GM12874 (cell line): ENCODE data around the gene CRY1.

Experiments
- TF ChIP-seq, protein P1 (sequence below): IDR thresholded peaks from 2 replicates; pipeline ENCODE4 v1.5.1; 2011; ENCODE audit warnings: low read depth, mild to moderate bottlenecking, control low read depth, low read length, moderate library complexity; ENCODE audit not compliant: insufficient read depth

The CRY1 gene

DNA sequence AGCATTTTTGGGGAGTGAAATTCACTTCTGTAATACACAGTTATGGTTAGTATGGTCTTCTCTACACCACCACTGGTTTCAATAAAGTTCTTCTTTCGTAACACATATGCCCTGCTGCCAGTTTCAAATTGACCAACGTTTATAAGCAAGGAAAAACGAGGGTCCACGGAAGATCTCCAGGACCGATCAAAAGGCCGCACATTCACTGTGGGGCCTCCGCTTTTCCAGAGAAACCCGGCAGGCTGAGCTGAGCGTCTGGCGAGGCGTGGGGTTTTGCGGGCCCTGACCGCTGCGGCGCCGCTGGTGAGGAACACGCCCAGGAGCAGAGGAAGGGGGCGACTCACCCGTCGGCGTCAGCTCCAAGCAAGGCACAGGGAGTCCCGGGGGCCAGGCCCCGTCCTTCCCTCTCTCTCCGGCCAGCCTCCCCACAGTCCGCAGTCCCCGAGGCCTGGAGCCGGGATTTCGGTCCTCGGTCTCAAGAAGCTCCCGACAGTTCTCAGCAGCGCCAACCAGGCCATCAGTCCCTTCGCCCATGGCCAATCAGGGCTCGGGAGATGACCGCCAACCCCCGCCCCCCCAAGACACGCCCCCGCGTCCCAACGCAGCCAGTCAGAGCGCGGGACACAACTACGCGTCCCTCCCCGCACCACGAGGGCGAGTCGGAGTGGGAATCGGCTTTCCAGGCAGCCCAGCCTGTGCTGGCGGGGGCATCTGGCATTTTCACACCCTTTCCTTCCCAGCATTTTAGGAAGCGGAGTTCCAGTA is 106.5 kb downstream of the CRY1 start, which contains the start of gene MTERF2:
TSS of gene MTERF2 (minus strand) at position 522 of the 765 bp plus-strand sequence. CDS start 8,432 bp downstream, outside the sequence.
- TF ChIP-seq, protein P1, sequence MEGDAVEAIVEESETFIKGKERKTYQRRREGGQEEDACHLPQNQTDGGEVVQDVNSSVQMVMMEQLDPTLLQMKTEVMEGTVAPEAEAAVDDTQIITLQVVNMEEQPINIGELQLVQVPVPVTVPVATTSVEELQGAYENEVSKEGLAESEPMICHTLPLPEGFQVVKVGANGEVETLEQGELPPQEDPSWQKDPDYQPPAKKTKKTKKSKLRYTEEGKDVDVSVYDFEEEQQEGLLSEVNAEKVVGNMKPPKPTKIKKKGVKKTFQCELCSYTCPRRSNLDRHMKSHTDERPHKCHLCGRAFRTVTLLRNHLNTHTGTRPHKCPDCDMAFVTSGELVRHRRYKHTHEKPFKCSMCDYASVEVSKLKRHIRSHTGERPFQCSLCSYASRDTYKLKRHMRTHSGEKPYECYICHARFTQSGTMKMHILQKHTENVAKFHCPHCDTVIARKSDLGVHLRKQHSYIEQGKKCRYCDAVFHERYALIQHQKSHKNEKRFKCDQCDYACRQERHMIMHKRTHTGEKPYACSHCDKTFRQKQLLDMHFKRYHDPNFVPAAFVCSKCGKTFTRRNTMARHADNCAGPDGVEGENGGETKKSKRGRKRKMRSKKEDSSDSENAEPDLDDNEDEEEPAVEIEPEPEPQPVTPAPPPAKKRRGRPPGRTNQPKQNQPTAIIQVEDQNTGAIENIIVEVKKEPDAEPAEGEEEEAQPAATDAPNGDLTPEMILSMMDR, result no peak

DNA sequence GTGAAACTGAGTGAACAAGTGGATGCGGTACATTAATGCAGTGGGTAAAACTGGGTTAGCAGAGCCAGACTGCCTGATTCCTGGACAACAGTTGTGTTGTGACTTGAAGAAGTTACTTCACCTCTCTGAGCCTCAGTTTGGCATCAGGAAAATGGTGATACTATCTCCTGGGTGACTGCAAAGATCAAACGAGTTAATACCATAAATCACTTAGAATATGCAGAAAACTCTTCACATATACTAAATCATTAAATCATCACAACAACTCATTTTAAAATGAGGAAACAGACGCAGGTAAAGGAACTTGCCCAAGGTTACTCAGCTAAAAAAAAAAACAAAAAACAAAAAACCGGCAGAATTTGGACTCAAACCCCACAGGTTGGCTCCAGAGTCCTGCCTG is 107.2 kb downstream of the CRY1 start:
- TF ChIP-seq, protein P1, result no peak

DNA sequence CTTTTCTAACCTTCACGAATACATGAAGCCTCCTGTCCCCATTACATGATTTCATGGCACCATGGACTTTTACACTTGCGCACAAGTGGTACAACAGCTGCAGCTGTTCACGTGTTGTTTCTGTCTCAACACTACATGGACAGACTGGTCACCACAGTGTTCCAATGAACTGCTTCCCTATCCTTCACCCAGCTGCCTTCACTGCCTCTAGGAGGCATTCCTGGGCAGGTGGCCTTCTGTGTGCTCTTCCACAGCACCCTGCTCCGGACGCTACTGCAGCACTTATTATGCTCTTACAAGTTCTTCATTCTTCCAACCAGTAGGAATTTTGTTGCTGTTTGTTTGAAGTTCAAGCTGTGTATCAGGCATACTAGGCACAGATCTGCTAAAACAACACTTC is 107.9 kb downstream of the CRY1 start:
- TF ChIP-seq, protein P1, result no peak

DNA sequence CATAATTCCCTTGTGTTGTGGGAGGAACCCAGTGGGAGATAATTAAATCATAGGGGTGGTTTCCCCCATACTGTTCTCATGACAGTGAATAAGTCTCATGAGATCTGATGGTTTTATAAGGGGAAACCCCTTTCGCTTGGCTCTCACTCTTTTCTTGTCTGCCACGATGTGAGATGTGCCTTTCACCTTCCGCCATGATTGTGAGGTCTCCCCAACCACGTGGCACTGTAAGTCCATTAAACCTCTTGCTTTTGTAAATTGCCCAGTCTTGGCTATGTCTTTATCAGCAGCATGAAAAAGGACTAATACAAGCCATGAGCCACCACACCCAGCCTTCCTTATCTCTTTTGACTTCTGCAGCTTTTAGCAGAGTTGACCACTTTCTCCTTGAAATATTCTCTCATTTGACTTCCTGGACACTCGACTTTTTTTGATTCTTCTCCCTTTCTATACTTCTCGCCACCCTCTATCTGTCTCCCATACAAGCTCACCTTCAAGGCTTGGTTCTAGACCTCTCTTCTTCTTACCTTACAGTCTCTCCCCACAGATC is 108.7 kb downstream of the CRY1 start:
- TF ChIP-seq, protein P1, result no peak

DNA sequence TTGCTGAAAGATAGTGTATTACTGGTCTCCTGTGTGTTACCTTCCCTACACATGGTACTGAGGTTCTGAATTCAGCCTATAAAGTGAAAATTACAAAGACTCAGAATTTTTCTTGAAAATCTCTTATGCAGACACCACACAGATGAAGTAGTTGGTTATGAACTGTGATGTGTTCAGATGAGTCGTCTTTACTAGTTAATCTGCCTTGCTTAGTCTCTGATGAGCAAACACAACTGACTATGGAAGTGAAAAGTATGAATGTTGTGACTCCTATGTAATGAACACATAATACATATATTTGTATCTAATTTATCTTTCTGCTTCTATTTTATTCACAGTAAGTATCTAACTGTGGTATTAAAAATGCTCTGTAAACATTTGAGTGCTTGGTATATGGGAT is 111.1 kb downstream of the CRY1 start:
- TF ChIP-seq, protein P1, result no peak

DNA sequence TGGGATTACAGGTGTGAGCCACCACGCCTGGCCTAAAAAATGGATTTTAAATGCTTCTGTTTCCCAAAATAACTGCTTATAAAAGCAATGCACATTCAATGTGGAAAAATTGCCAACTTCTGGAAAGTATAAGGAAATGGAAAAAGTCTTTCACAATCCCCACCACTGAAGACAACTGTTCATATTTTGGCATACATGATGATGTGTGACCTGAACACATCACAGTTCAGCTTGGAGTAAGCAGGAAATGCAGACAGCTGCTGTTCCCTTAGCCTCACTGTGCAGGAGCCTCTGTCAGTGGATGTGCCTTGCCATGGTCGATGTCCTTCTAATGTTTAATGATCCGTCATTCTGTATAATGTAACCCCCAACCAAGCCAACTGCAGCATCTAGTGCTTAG is 111.6 kb downstream of the CRY1 start:
- TF ChIP-seq, protein P1, result no peak

DNA sequence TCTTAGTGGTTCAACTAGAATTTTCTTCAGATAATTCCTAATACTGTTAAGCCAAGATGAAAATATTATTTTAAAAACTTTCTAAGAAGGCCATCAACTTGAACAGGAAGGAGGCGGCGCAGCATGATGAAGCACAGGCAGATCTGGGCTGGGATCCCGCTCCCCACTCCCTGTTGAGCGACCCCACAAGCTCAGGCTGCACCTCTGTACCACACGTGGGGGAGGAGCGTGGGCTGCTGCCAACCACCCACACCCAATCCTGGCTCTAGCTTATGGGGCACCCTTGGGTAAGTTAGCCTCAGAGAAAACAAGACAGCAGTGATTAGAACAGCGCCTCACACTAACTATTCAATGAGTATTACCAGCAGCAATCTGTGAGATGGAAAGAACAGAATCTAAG is 112.4 kb downstream of the CRY1 start:
- TF ChIP-seq, protein P1, result no peak
